HepG2 (cell line): Measurements from ENCODE around the gene STMN3. TPM values are rescaled to one million over a fixed set of nuclear protein-coding genes. Genes with fewer than 3 reads are reported as not detected.

Experiments used
- HES4 ChIP-seq: sonication (generic); formaldehyde crosslinking; IDR thresholded peaks from 2 replicates; pipeline ENCODE4 v1.9.0; 2021; ENCODE audit warnings: mild to moderate bottlenecking, missing genetic modification reagents, borderline replicate concordance
- HMGA1 ChIP-seq: sonication (generic); formaldehyde crosslinking; conservative IDR thresholded peaks from 2 replicates; pipeline ENCODE4 v1.4.0; 2020; ENCODE audit warnings: missing genetic modification reagents
- HOXA7 ChIP-seq: sonication (generic); formaldehyde crosslinking; IDR thresholded peaks from 2 replicates; pipeline ENCODE4 v1.8.1; 2022; ENCODE audit warnings: mild to moderate bottlenecking, missing genetic modification reagents, moderate library complexity
- MED8 ChIP-seq: sonication (generic); formaldehyde crosslinking; IDR thresholded peaks from 2 replicates; pipeline ENCODE4 v1.8.1; 2023; ENCODE audit warnings: mild to moderate bottlenecking, missing genetic modification reagents; ENCODE audit not compliant: insufficient replicate concordance
- NFE2 ChIP-seq: sonication (generic); formaldehyde crosslinking; IDR thresholded peaks from 2 replicates; pipeline ENCODE4 v1.4.0; 2020; ENCODE audit warnings: missing genetic modification reagents
- NFIC ChIP-seq: IDR thresholded peaks from 2 replicates; pipeline ENCODE4 v1.6.1; 2012; ENCODE audit warnings: mild to moderate bottlenecking, low read length, inconsistent platforms
- RARG ChIP-seq: sonication (generic); formaldehyde crosslinking; IDR thresholded peaks from 2 replicates; pipeline ENCODE4 v1.4.0; 2020; ENCODE audit warnings: low read depth, mild to moderate bottlenecking, missing genetic modification reagents
- SIX4 ChIP-seq: sonication (generic); formaldehyde crosslinking; IDR thresholded peaks from 2 replicates; pipeline ENCODE4 v1.4.0; 2020; ENCODE audit warnings: missing genetic modification reagents
- SRSF1 ChIP-seq: fragments of 200-400 bp; formaldehyde crosslinking; optimal IDR thresholded peaks from 2 replicates; pipeline ENCODE3; 2017; ENCODE audit warnings: mild to moderate bottlenecking, low read depth, low read length, moderate library complexity
- SRSF9 ChIP-seq: fragments of 200-400 bp; formaldehyde crosslinking; IDR thresholded peaks from 2 replicates; pipeline ENCODE4 v1.6.1; 2018; ENCODE audit warnings: borderline replicate concordance, mild to moderate bottlenecking, low read depth, low read length; ENCODE audit not compliant: insufficient read depth, poor library complexity, severe bottlenecking
- TGIF2 ChIP-seq: IDR thresholded peaks from 2 replicates; pipeline ENCODE4 v1.6.1; 2016; ENCODE audit warnings: control low read depth, missing compliant biosample characterization
- U2AF1 ChIP-seq: fragments of 200-400 bp; formaldehyde crosslinking; optimal IDR thresholded peaks from 2 replicates; pipeline ENCODE3; 2017; ENCODE audit warnings: mild to moderate bottlenecking, low read depth, low read length
- ZBTB7A ChIP-seq: sonication (generic); formaldehyde crosslinking; IDR thresholded peaks from 2 replicates; pipeline ENCODE4 v1.8.0; 2022; ENCODE audit warnings: mild to moderate bottlenecking, missing genetic modification reagents
- ZFP36 ChIP-seq: fragments of 150-350 bp; IDR thresholded peaks from 2 replicates; pipeline ENCODE4 v1.6.1; 2018; ENCODE audit warnings: borderline replicate concordance, low read length, low read depth; ENCODE audit not compliant: partially characterized antibody
- ZNF234 ChIP-seq: sonication (generic); formaldehyde crosslinking; conservative IDR thresholded peaks from 2 replicates; pipeline ENCODE4 v1.5.1; 2020; ENCODE audit warnings: mild to moderate bottlenecking, missing genetic modification reagents
- ZNF468 ChIP-seq: sonication (generic); formaldehyde crosslinking; IDR thresholded peaks from 2 replicates; pipeline ENCODE4 v1.8.0; 2022; ENCODE audit warnings: mild to moderate bottlenecking, moderate library complexity, missing genetic modification reagents
- ZNF549 ChIP-seq: sonication (generic); formaldehyde crosslinking; IDR thresholded peaks from 2 replicates; pipeline ENCODE4 v1.5.0; 2020; ENCODE audit warnings: missing genetic modification reagents
- ZNF850 ChIP-seq: sonication (generic); formaldehyde crosslinking; conservative IDR thresholded peaks from 2 replicates; pipeline ENCODE4 v1.9.0; 2021; ENCODE audit warnings: mild to moderate bottlenecking, missing genetic modification reagents
- polyA plus RNA-seq, 8 experiments: library from polyadenylated mRNA; depleted of rRNA in 3 of 8; stranded (reverse) in 7 of 8; unstranded in 1 of 8; fragments of >200 nt; fragmentation: Illumina TruSeq in 4 of 8; extraction: Trizol in 4 of 8; gene quantifications; 2 replicates each; pipeline versions ENCODE4 v1.2.1 to v1.2.3, GENCODE V29; 2011 to 2016; ENCODE audit warnings: low read depth in 4 of 8, missing spikeins in 1 of 8, mixed read lengths in 1 of 8; ENCODE audit not compliant: insufficient read depth in 1 of 8
- total RNA-seq, 5 experiments: library from RNA; depleted of rRNA; stranded (reverse); fragments of >200 nt; fragmentation: Illumina TruSeq; extraction: Trizol; gene quantifications; 2 replicates each; pipeline ENCODE4 v1.2.3, GENCODE V29; 2016; ENCODE audit warnings: low read depth in 1 of 5
- TF ChIP-seq, protein P1 (sequence below): sonication (generic); formaldehyde crosslinking; conservative IDR thresholded peaks from 2 replicates; pipeline ENCODE4 v1.4.0; 2020; ENCODE audit warnings: missing genetic modification reagents
- TF ChIP-seq, protein P2 (sequence below): sonication (generic); formaldehyde crosslinking; IDR thresholded peaks from 2 replicates; pipeline ENCODE4 v1.9.0; 2021; ENCODE audit warnings: missing genetic modification reagents, mild to moderate bottlenecking, borderline replicate concordance
- TF ChIP-seq, protein P3 (sequence below): IDR thresholded peaks from 2 replicates; pipeline ENCODE4 v1.6.1; 2012; ENCODE audit warnings: inconsistent platforms
- TF ChIP-seq, protein P4 (sequence below): sonication (generic); formaldehyde crosslinking; IDR thresholded peaks from 2 replicates; pipeline ENCODE4 v1.8.1; 2023; ENCODE audit warnings: missing genetic modification reagents, inconsistent platforms, borderline replicate concordance
- TF ChIP-seq, protein P5 (sequence below): sonication (generic); formaldehyde crosslinking; IDR thresholded peaks from 2 replicates; pipeline ENCODE4 v1.4.0; 2020; ENCODE audit warnings: missing genetic modification reagents, low read depth, mild to moderate bottlenecking, borderline replicate concordance
- TF ChIP-seq, protein P6 (sequence below): sonication (generic); formaldehyde crosslinking; IDR thresholded peaks from 2 replicates; pipeline ENCODE4 v1.5.0; 2020; ENCODE audit warnings: missing genetic modification reagents

STMN3 gene
- total and polyA plus RNA-seq, 2 of the 13 experiments (the other 11 are each of a cell fraction or from before 2014, with no cell fraction given) = 21.0 to 48.3 TPM

DNA sequence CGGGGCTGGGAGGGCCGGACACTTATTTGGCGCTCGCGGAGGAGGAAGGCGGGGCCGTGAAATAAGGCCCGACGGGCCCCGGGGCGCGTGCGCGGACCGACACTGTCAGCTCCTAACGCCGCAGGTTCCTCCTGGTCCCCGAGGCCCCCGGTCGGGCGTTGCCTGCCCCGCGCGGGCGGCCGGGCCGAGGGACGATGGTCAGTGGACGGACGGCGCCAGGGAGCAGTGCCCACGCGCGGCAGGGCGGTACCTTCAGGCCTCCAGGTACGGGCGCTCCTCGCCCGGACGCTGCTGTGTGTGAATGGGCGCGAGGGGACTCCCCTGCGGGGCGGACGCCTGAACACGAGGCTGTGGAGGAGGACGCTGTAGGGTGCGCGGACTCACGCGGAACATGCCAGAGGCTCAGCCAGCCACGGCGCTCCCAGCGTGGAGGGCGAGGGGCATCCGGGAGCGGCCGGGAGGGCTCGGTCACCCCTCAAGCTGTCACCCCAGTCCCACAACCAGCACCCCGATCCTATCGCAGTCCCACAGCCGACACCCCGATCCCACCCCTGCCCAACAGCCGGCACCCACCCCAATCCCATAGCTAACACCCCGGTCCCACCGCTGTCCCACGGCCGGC lies 26.0 kb downstream of the STMN3 start (continued):
- no peak for TF ChIP-seq SRSF9
- TF ChIP-seq TGIF2 (CRISPR knock-in tag) = peak; percentile 85
- TF ChIP-seq, protein P1, sequence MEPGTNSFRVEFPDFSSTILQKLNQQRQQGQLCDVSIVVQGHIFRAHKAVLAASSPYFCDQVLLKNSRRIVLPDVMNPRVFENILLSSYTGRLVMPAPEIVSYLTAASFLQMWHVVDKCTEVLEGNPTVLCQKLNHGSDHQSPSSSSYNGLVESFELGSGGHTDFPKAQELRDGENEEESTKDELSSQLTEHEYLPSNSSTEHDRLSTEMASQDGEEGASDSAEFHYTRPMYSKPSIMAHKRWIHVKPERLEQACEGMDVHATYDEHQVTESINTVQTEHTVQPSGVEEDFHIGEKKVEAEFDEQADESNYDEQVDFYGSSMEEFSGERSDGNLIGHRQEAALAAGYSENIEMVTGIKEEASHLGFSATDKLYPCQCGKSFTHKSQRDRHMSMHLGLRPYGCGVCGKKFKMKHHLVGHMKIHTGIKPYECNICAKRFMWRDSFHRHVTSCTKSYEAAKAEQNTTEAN = peak; percentile 68; the same call in 1 of the 2 replicates
- TF ChIP-seq, protein P2, sequence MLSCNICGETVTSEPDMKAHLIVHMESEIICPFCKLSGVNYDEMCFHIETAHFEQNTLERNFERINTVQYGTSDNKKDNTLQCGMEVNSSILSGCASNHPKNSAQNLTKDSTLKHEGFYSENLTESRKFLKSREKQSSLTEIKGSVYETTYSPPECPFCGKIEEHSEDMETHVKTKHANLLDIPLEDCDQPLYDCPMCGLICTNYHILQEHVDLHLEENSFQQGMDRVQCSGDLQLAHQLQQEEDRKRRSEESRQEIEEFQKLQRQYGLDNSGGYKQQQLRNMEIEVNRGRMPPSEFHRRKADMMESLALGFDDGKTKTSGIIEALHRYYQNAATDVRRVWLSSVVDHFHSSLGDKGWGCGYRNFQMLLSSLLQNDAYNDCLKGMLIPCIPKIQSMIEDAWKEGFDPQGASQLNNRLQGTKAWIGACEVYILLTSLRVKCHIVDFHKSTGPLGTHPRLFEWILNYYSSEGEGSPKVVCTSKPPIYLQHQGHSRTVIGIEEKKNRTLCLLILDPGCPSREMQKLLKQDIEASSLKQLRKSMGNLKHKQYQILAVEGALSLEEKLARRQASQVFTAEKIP (CRISPR knock-in tag) = no peak
- TF ChIP-seq ZBTB7A = 0 out of 2 replicates have a peak, but pooled peaks have one; percentile 32
- TF ChIP-seq HOXA7 (CRISPR knock-in tag) = peak; percentile 83; the same call in 1 of the 2 replicates
- TF ChIP-seq, protein P3, sequence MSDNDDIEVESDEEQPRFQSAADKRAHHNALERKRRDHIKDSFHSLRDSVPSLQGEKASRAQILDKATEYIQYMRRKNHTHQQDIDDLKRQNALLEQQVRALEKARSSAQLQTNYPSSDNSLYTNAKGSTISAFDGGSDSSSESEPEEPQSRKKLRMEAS = peak; percentile 85
- no peak for TF ChIP-seq NFE2 (CRISPR knock-in tag)
- TF ChIP-seq, protein P4, sequence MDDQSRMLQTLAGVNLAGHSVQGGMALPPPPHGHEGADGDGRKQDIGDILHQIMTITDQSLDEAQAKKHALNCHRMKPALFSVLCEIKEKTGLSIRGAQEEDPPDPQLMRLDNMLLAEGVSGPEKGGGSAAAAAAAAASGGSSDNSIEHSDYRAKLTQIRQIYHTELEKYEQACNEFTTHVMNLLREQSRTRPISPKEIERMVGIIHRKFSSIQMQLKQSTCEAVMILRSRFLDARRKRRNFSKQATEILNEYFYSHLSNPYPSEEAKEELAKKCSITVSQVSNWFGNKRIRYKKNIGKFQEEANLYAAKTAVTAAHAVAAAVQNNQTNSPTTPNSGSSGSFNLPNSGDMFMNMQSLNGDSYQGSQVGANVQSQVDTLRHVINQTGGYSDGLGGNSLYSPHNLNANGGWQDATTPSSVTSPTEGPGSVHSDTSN (CRISPR knock-in tag) = 0 out of 2 replicates have a peak, but pooled peaks have one; percentile 45
- TF ChIP-seq, protein P5, sequence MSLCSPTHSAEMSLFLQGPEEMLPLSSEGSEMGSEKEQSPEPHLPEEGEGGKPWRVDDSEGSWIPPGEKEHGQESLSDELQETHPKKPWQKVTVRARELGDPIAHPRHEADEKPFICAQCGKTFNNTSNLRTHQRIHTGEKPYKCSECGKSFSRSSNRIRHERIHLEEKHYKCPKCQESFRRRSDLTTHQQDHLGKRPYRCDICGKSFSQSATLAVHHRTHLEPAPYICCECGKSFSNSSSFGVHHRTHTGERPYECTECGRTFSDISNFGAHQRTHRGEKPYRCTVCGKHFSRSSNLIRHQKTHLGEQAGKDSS (CRISPR knock-in tag) = peak; percentile 99
- peak; percentile 97 for TF ChIP-seq HES4 (CRISPR knock-in tag)
- no peak for TF ChIP-seq RARG (CRISPR knock-in tag)
- no peak for TF ChIP-seq HMGA1 (CRISPR knock-in tag)
- TF ChIP-seq ZNF549 (CRISPR knock-in tag) = peak; percentile 60; the same call in 1 of the 2 replicates
- TF ChIP-seq, protein P6, sequence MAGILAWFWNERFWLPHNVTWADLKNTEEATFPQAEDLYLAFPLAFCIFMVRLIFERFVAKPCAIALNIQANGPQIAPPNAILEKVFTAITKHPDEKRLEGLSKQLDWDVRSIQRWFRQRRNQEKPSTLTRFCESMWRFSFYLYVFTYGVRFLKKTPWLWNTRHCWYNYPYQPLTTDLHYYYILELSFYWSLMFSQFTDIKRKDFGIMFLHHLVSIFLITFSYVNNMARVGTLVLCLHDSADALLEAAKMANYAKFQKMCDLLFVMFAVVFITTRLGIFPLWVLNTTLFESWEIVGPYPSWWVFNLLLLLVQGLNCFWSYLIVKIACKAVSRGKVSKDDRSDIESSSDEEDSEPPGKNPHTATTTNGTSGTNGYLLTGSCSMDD (CRISPR knock-in tag) = peak; percentile 95
- TF ChIP-seq U2AF1 = no peak
- TF ChIP-seq SIX4 (CRISPR knock-in tag) = peak; percentile 63; the same call in 1 of the 2 replicates
- TF ChIP-seq SRSF1 = peak; percentile 39
- TF ChIP-seq ZNF468 (CRISPR knock-in tag) = peak; percentile 88; the same call in 1 of the 2 replicates
- TF ChIP-seq NFIC = no peak
- peak; percentile 9; the same call in 1 of the 2 replicates for TF ChIP-seq ZNF850
- peak; percentile 89; the same call in 1 of the 2 replicates for TF ChIP-seq ZNF234 (CRISPR knock-in tag)
- TF ChIP-seq ZFP36 = no peak
- TF ChIP-seq MED8 = peak; percentile 86
